PC-9 (cell line): ENCODE measurements around the gene DCLK2. TPM values are rescaled to one million over a fixed set of nuclear protein-coding genes. Genes with fewer than 3 reads are reported as not detected.

Source experiments
- BruUV-seq: library from RNA; stranded (reverse); fragments of 400-500 nt; replicated peaks from 2 replicates; lab custom pipeline; 2021; lab: Mats Ljungman, UMichigan
- CTCF ChIA-PET: fragments of 300-600 bp; sonication (Branson Sonifier 250); formaldehyde crosslinking; loops from one replicate; lab custom pipeline; 2022; ENCODE audit warnings: antibody characterized with exemption; lab: Charles Lee
- POLR2A ChIA-PET: fragments of 300-600 bp; sonication (Branson Sonifier 250); formaldehyde crosslinking; loops from one replicate; lab custom pipeline; 2022; ENCODE audit warnings: antibody characterized with exemption; ENCODE audit not compliant: unreplicated experiment; lab: Charles Lee
- DNase-seq, 2 experiments: peaks; one replicate each; pipeline versions ENCODE4 v3.0.0 to v3.0.0-alpha.2; 2015 to 2022; ENCODE audit warnings: mixed read lengths in 1 of 2
- H2AFZ ChIP-seq: fragments of 200-600 bp; sonication (generic); 2 replicates; pipeline ENCODE4 v1.8.1; 2017; ENCODE audit warnings: antibody characterized with exemption
- H3F3A ChIP-seq: fragments of 200-600 bp; sonication (generic); 2 replicates; pipeline ENCODE4 v1.8.1; 2017; ENCODE audit warnings: antibody characterized with exemption, mild to moderate bottlenecking, low read depth; ENCODE audit not compliant: insufficient read depth
- H3K27ac ChIP-seq: fragments of 200-600 bp; sonication (generic); 2 replicates; pipeline ENCODE4 v1.6.1; 2016; ENCODE audit warnings: mixed run types
- H3K27me3 ChIP-seq: fragments of 200-600 bp; sonication (generic); 2 replicates; pipeline ENCODE4 v1.6.1; 2016; ENCODE audit warnings: low read depth, mixed run types; ENCODE audit not compliant: insufficient read depth
- H3K36me3 ChIP-seq: fragments of 200-600 bp; sonication (generic); 2 replicates; pipeline ENCODE4 v1.6.1; 2016; ENCODE audit warnings: low read depth, mixed run types
- H3K4me1 ChIP-seq: fragments of 200-600 bp; sonication (generic); replicated peaks from 2 replicates; pipeline ENCODE4 v1.6.1; 2016; ENCODE audit warnings: mixed run types; ENCODE audit not compliant: insufficient read depth
- H3K4me2 ChIP-seq: fragments of 200-600 bp; sonication (generic); 2 replicates; pipeline ENCODE4 v1.6.1; 2017; ENCODE audit warnings: mixed run types
- H3K4me3 ChIP-seq: fragments of 200-600 bp; sonication (generic); 2 replicates; pipeline ENCODE4 v1.6.1; 2016; ENCODE audit warnings: mixed run types
- H3K79me2 ChIP-seq: fragments of 200-600 bp; sonication (generic); 2 replicates; pipeline ENCODE4 v1.6.1; 2017; ENCODE audit warnings: low read depth, mixed run types
- H3K9me2 ChIP-seq: fragments of 200-600 bp; sonication (generic); 2 replicates; pipeline ENCODE4 v1.8.1; 2017; ENCODE audit warnings: mild to moderate bottlenecking; ENCODE audit not compliant: insufficient read depth
- H3K9me3 ChIP-seq: fragments of 200-600 bp; sonication (generic); 2 replicates; pipeline ENCODE4 v1.8.1; 2016; ENCODE audit warnings: low read depth; ENCODE audit not compliant: insufficient read depth
- H4K20me1 ChIP-seq: fragments of 200-600 bp; sonication (generic); 2 replicates; pipeline ENCODE4 v1.8.1; 2017; ENCODE audit not compliant: insufficient read depth
- CTCF ChIP-seq: fragments of 200-600 bp; sonication (generic); conservative IDR thresholded peaks from 2 replicates; pipeline ENCODE4 v1.6.1; 2017; ENCODE audit warnings: mixed run types, antibody characterized with exemption, mild to moderate bottlenecking, moderate library complexity
- EZH2 ChIP-seq: fragments of 200-600 bp; sonication (generic); IDR thresholded peaks from 2 replicates; pipeline ENCODE4 v1.8.0; 2017; ENCODE audit warnings: antibody characterized with exemption, low read depth
- intact Hi-C: fragments of 100-400 bp; cut with micrococcal nuclease; formaldehyde crosslinking; loops from one replicate; pipeline ENCODE4 v1.10.0; 2022; ENCODE audit not compliant: unreplicated experiment
- total RNA-seq: library from RNA; stranded (reverse); gene quantifications from 2 replicates; pipeline ENCODE4 v1.2.3, GENCODE V29; 2021

The DCLK2 gene
- total RNA-seq, 1 experiment from 2014 or later: 0.41 TPM

GRCh38 chr4:150119492-150119891, 41.2 kb downstream of the DCLK2 start:
- peak overlapping the region; percentile 28; the same call in 1 of the 2 replicates for H3K4me2 ChIP-seq
- H3K9me2 ChIP-seq: no peaks in the 10 kb centered on the region
- no peaks in the 10 kb centered on the region for H3K9me3 ChIP-seq
- H3K36me3 ChIP-seq: no peaks in the 10 kb centered on the region
- H3K4me3 ChIP-seq: no peak overlapping the region
- ChIA-PET CTCF (no interaction called here), POLR2A (interaction anchor here (0.5 kb wide), 1 partner anchor 801 kb away, joined by 6 read pairs; no protein-coding TSS in a partner anchor)
- peak overlapping the region; percentile 46 for H3K27ac ChIP-seq
- intact Hi-C loops: loop anchor here (2.0 kb wide), 1 partner anchor 93 kb away; no protein-coding TSS in a partner anchor
- no peaks in the 10 kb centered on the region for H3K79me2 ChIP-seq
- BruUV-seq: no TSS peak
- no peaks in the 10 kb centered on the region for H3K27me3 ChIP-seq
- H3K4me1 ChIP-seq: peaks cover 18% of the 10 kb centered on the region
- no peak for TF ChIP-seq EZH2
- TF ChIP-seq CTCF: no peak
- H3F3A ChIP-seq: no peaks in the 10 kb centered on the region
- no peaks in the 10 kb centered on the region for H4K20me1 ChIP-seq
- H2AFZ ChIP-seq: no peak overlapping the region
- peak in 1 of 2 experiments; percentile 71 for DNase-seq

- Histone ChIP-seq H2AFZ (no peak overlapping the region), H3K4me2 (no peak overlapping the region), H4K20me1 (no peaks in the 10 kb centered on the region), H3F3A (no peaks in the 10 kb centered on the region), H3K27me3 (no peaks in the 10 kb centered on the region), H3K36me3 (no peaks in the 10 kb centered on the region), H3K9me2 (no peaks in the 10 kb centered on the region), H3K27ac (no peak overlapping the region), H3K4me1 (peaks cover 33% of the 10 kb centered on the region), H3K9me3 (no peaks in the 10 kb centered on the region), H3K4me3 (no peak overlapping the region), H3K79me2 (no peaks in the 10 kb centered on the region)
- ChIA-PET POLR2A (interaction anchor here (0.7 kb wide), 1 partner anchor 762 kb away, joined by 8 read pairs; no protein-coding TSS in a partner anchor), CTCF (interaction anchor here (0.6 kb wide), 1 partner anchor 16 kb away, joined by 10 read pairs; no protein-coding TSS in a partner anchor)
- no peak for TF ChIP-seq EZH2
- no peak for TF ChIP-seq CTCF
- no TSS peak for BruUV-seq
- no peak for DNase-seq
- intact Hi-C loops: no loop called here
These were observed 44.8 kb downstream of the DCLK2 start for GRCh38 chr4:150123087-150123486.

DNA sequence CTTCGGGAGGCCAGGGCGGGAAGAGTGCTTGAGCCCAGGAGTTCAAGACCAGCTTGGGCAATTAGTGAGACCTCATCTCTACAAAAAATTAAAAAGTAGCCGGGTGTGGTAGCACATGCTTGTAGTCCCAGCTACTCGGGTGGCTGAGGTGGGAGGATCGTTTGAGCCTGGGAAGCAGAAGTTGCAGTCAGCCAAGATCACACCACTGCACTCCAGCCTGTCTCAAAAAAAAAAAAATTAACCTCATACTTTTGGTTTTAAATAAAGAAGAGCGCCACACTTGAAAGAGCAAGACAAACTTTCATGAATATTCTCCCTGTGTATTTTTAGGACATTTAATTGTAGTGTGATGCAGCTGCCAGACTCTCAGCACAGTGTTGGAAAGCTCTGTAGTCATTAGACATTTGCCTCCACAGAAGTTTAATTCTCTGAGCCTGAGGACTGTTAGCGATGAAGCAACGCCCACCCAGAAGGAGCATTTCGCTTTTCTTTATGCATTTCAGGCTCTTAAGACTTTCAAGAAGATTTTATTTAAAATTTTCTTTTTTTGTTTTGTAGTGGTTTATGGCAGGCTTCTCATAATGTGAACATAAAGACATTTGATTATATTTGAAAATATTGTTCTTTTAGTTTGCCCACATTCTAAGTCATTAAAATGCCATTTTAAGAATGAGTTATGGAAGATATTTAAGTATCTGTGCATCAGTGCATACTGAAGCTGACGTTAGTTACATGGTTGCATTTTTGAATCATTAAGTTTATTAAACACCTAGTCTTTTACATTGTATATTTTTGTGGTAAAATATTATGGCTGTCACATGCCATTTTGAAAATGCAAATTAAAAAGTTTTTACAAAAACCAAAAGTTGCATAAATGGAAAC, 45.8 kb downstream of the DCLK2 start:
- Histone ChIP-seq H3K79me2 (no peaks in the 10 kb centered on the region), H3K27ac (no peak overlapping the region), H4K20me1 (no peaks in the 10 kb centered on the region), H3K4me3 (no peak overlapping the region), H3K4me2 (no peak overlapping the region), H3K9me2 (no peaks in the 10 kb centered on the region), H3K4me1 (peaks cover 29% of the 10 kb centered on the region), H3K27me3 (no peaks in the 10 kb centered on the region), H3K9me3 (no peaks in the 10 kb centered on the region), H2AFZ (no peak overlapping the region), H3F3A (no peaks in the 10 kb centered on the region), H3K36me3 (no peaks in the 10 kb centered on the region)
- no TSS peak for BruUV-seq
- DNase-seq: no peak
- ChIA-PET POLR2A (no interaction called here), CTCF (interaction anchor here (0.6 kb wide), 1 partner anchor 17 kb away, joined by 10 read pairs; no protein-coding TSS in a partner anchor)
- intact Hi-C loops: no loop called here
- TF ChIP-seq CTCF: no peak
- TF ChIP-seq EZH2: no peak
